Heart left ventricle (tissue), 16 donors: ENCODE data around the gene PRKCH. TPM values are rescaled to one million over a fixed set of nuclear protein-coding genes. Genes with fewer than 3 reads are reported as not detected.
A peak's percentile ranks its signal among the peaks of the same experiment; 100 is the strongest.

ENCODE experiments used
- ATAC-seq, 4 donors: fragments of 200-7000 bp; cut with Tn5 transposase; one replicate each; pipeline ENCODE4 v1.9.1; 2020 to 2022; ENCODE audit warnings: moderate library complexity in 4 of 4, mild to moderate bottlenecking in 3 of 4, moderate number of reproducible peaks in 1 of 4
- DNase-seq, 5 donors: peaks; one replicate each; pipeline ENCODE4 v3.0.0-alpha.2; 2020
- H3K27ac ChIP-seq, 12 donors: fragments of 200-600 bp; sonication (generic) in 4 of 12; one replicate each; pipeline versions ENCODE4 v1.5.0 to v1.8.0; 2016 to 2022; ENCODE audit warnings: mild to moderate bottlenecking in 2 of 12
- H3K27me3 ChIP-seq, 9 donors: fragments of 200-600 bp; sonication (generic) in 2 of 9; one replicate each; pipeline versions ENCODE4 v1.5.1 to v1.8.0; 2016 to 2022; ENCODE audit warnings: mild to moderate bottlenecking in 3 of 9
- H3K36me3 ChIP-seq, 9 donors: fragments of 200-600 bp; sonication (generic) in 2 of 9; one replicate each; pipeline versions ENCODE4 v1.5.0 to v1.8.0; 2018 to 2022; ENCODE audit warnings: mild to moderate bottlenecking in 2 of 9
- H3K4me1 ChIP-seq, 12 donors: fragments of 200-600 bp; sonication (generic) in 4 of 12; one replicate each; pipeline versions ENCODE4 v1.5.0 to v1.8.0; 2016 to 2022; ENCODE audit warnings: mild to moderate bottlenecking in 3 of 12
- H3K4me3 ChIP-seq, 12 donors: fragments of 200-600 bp; sonication (generic) in 4 of 12; one replicate each; pipeline versions ENCODE4 v1.5.0 to v1.8.0; 2017 to 2022; ENCODE audit warnings: mild to moderate bottlenecking in 9 of 12, moderate library complexity in 4 of 12
- H3K9me3 ChIP-seq, 12 donors: fragments of 200-600 bp; sonication (generic) in 4 of 12; one replicate each; pipeline versions ENCODE4 v1.5.0 to v1.8.0; 2016 to 2022; ENCODE audit warnings: mild to moderate bottlenecking in 1 of 12
- CTCF ChIP-seq, 12 donors: fragments of 200-600 bp; sonication (generic) in 4 of 12; IDR thresholded peaks; one replicate each; pipeline versions ENCODE4 v1.5.0 to v1.8.0; 2018 to 2022; ENCODE audit warnings: antibody characterized with exemption in 12 of 12, mild to moderate bottlenecking in 5 of 12
- POLR2A ChIP-seq, 2 donors: fragments of 450-650 bp; IDR thresholded peaks; one replicate each; pipeline ENCODE4 v1.6.1; 2017; ENCODE audit warnings: antibody characterized with exemption in 2 of 2, mild to moderate bottlenecking in 2 of 2, moderate library complexity in 2 of 2
- WGBS, 4 donors: extraction: QIAGEN DNeasy Blood & Tissue Kit in 2 of 4; methylation state at CpG; one replicate each; pipeline versions ENCODE4 v1.1.5 to v1.1.7; 2013 to 2018; 5-methylcytosine and 5-hydroxymethylcytosine counted together
- intact Hi-C, 10 donors: fragments of 100-400 bp; cut with DNase I; formaldehyde crosslinking; loops; one replicate each; pipeline versions ENCODE4 v1.11.1 to v1.14.2; 2022
- polyA plus RNA-seq, 2 donors: library from polyadenylated mRNA; stranded (reverse); fragments of 200-250 nt; gene quantifications; one replicate each; pipeline ENCODE4 v1.2.3, GENCODE V29; 2013
- total RNA-seq, 9 donors: library from RNA; depleted of rRNA in 2 of 9; stranded (reverse); fragments of >200 nt in 2 of 9; fragmentation: NEBNext Ultra II Directional in 3 of 9; extraction: Animal tissue kit (Norgen Biotek cat#: 25700) in 3 of 9; gene quantifications; one replicate each; pipeline versions ENCODE4 v1.1.0 to v1.2.4, GENCODE V29; 2016 to 2023
- donor health status: ischemic (EF 13 %, LVEDD 7.1; RV severe dilation, severe dysfunction).
- donor health status: healthy with polysubstance abuse.
- donor health status: DM: no; HTN: yes; CAD: no.
- donor health status: DM: no; HTN: no; CAD: no.
- donor health status: ischemic (EF 25% LVEDD 6.9; RV normal size, moderate dysfunction).
- donor health status: ischemic (EF 25% LVEDD 5.7; RV mildly dilated, moderate dysfunction).
- donor health status: healthy.
- donor health status: DM: yes; HTN: yes; CAD: no.
- donor health status: ischemic (EF 35%, LVEDD 5.7; RV mildly dilated, moderate dysfunction).
- donor health status: nonischemic (EF 11% LVEDD 7.7; RV severe dilation, severe dysfunction).
- donor health status: DM: yes; HTN: yes; CAD: no.
- donor health status: PGD.
- donor health status: ischemic (EF 29% LVEDD 5.4; RV normal size, mild dysfunction).
- donor health status: nonischemic (EF 23%, LVEDD 6.1; RV moderate dilation, normal function).

PRKCH gene
- total and polyA plus RNA-seq, 11 donors, result 6.1 to 49.2 (median 21.7) TPM

- TF ChIP-seq POLR2A (IDR thresholded peaks at IDR 0.05), result no peak
- no peak for TF ChIP-seq CTCF (IDR thresholded peaks at IDR 0.05)
- ATAC-seq (peak; percentile 23 to 69 (median 62)), DNase-seq (no peak)
- Histone ChIP-seq H3K36me3 (peaks cover 0 to 4% (median 0%) of the 10 kb centered on the region in 9 donors), H3K4me3 (no peak overlapping the region), H3K4me1 (peaks cover 3 to 67% (median 14%) of the 10 kb centered on the region in 12 donors), H3K27me3 (no peaks in the 10 kb centered on the region), H3K27ac (peak overlapping the region in 3 of 12 donors; percentile 15 to 69 (median 22)), H3K9me3 (no peaks in the 10 kb centered on the region)
- intact Hi-C loops, result no loop called here
- 21 to 32% (median 30%) methylated on average over 6 of the region's 6 CpGs for WGBS, 4 donors
These were observed 177.4 kb downstream of the PRKCH start for GRCh38 chr14:61498811-61499210.

- H3K9me3 ChIP-seq, result no peaks in the 10 kb centered on the region
- H3K27me3 ChIP-seq, result no peaks in the 10 kb centered on the region
- ATAC-seq (no peak), DNase-seq (no peak)
- WGBS, 4 donors, result 92 to 98% (median 97%) methylated on average over 7 of the region's 7 CpGs
- peaks cover 0 to 4% (median 0%) of the 10 kb centered on the region in 9 donors for H3K36me3 ChIP-seq
- TF ChIP-seq CTCF (IDR thresholded peaks at IDR 0.05) (no peak), POLR2A (IDR thresholded peaks at IDR 0.05) (no peak)
- H3K4me1 ChIP-seq, result peaks cover 3 to 66% (median 14%) of the 10 kb centered on the region in 12 donors
- H3K4me3 ChIP-seq, result no peak overlapping the region
- intact Hi-C loops, result no loop called here
- peak overlapping the region in 1 of 12 donors; percentile 16 for H3K27ac ChIP-seq
These were observed 178.6 kb downstream of the PRKCH start for GRCh38 chr14:61499991-61500390.

- no peak for TF ChIP-seq POLR2A (IDR thresholded peaks at IDR 0.05)
- TF ChIP-seq CTCF (IDR thresholded peaks at IDR 0.05), result no peak
- Histone ChIP-seq H3K4me3 (no peak overlapping the region), H3K9me3 (no peaks in the 10 kb centered on the region), H3K27me3 (no peaks in the 10 kb centered on the region), H3K4me1 (peaks cover 3 to 69% (median 14%) of the 10 kb centered on the region in 12 donors), H3K27ac (peak overlapping the region in 1 of 12 donors; percentile 51), H3K36me3 (peaks cover 0 to 5% (median 0%) of the 10 kb centered on the region in 9 donors)
- ATAC-seq, result no peak
- WGBS, 4 donors, result 86 to 93% (median 91%) methylated on average over 6 of the region's 6 CpGs
- intact Hi-C loops, result no loop called here
- DNase-seq, result no peak
These were observed 180.5 kb downstream of the PRKCH start for GRCh38 chr14:61501714-61502458.

- TF ChIP-seq CTCF (IDR thresholded peaks at IDR 0.05) (no peak), POLR2A (IDR thresholded peaks at IDR 0.05) (no peak)
- Histone ChIP-seq H3K36me3 (peaks cover 0 to 9% (median 0%) of the 10 kb centered on the region in 9 donors), H3K9me3 (no peaks in the 10 kb centered on the region), H3K4me3 (no peak overlapping the region), H3K27ac (peak overlapping the region in 1 of 12 donors; percentile 51), H3K27me3 (no peaks in the 10 kb centered on the region), H3K4me1 (peaks cover 3 to 74% (median 14%) of the 10 kb centered on the region in 12 donors)
- intact Hi-C loops, result no loop called here
- DNase-seq (no peak), ATAC-seq (no peak)
- 61 to 67% (median 63%) methylated on average over 7 of the region's 7 CpGs for WGBS, 4 donors
These were observed 181.2 kb downstream of the PRKCH start for GRCh38 chr14:61502459-61503093.
